GM21825 (cell line): ENCODE measurements around the gene PLS3.

ENCODE experiments used
- ATAC-seq: cut with Tn5 transposase; IDR thresholded peaks from one replicate; pipeline ENCODE4 v1.9.1; 2021; ENCODE audit warnings: mild to moderate bottlenecking, moderate library complexity; ENCODE audit not compliant: unreplicated experiment

The PLS3 gene

GRCh38 chrX:115564243-115564642 lies 3.3 kb downstream of the PLS3 start:
- ATAC-seq, result no peak

- ATAC-seq, result no peak
Observed at GRCh38 chrX:115565888-115566287, 4.9 kb downstream of the PLS3 start.

GRCh38 chrX:115571712-115572111 lies 10.7 kb downstream of the PLS3 start:
- no peak for ATAC-seq

GRCh38 chrX:115573185-115573584 lies 12.2 kb downstream of the PLS3 start:
- ATAC-seq, result no peak

- ATAC-seq, result no peak
Observed at GRCh38 chrX:115576676-115577075, 15.7 kb downstream of the PLS3 start.

GRCh38 chrX:115579327-115579726 lies 18.4 kb downstream of the PLS3 start:
- ATAC-seq, result no peak

- ATAC-seq, result no peak
Observed at GRCh38 chrX:115579786-115580294, 18.9 kb downstream of the PLS3 start.

GRCh38 chrX:115581759-115582615 lies 21.0 kb downstream of the PLS3 start:
- no peak for ATAC-seq

- no peak for ATAC-seq
Observed at GRCh38 chrX:115582616-115583495, 21.9 kb downstream of the PLS3 start.

- no peak for ATAC-seq
Observed at GRCh38 chrX:115583496-115584004, 22.6 kb downstream of the PLS3 start.

GRCh38 chrX:115584696-115585095 lies 23.7 kb downstream of the PLS3 start:
- no peak for ATAC-seq

- no peak for ATAC-seq
Observed at GRCh38 chrX:115588179-115588578, 27.2 kb downstream of the PLS3 start.

- ATAC-seq, result no peak
Observed at GRCh38 chrX:115589419-115589818, 28.4 kb downstream of the PLS3 start.

- ATAC-seq, result no peak
Observed at GRCh38 chrX:115591420-115591819, 30.4 kb downstream of the PLS3 start.

GRCh38 chrX:115591856-115592842 lies 31.2 kb downstream of the PLS3 start:
- no peak for ATAC-seq

GRCh38 chrX:115592997-115593734 lies 32.2 kb downstream of the PLS3 start:
- ATAC-seq, result no peak

- no peak for ATAC-seq
Observed at GRCh38 chrX:115595049-115595448, 34.1 kb downstream of the PLS3 start.

GRCh38 chrX:115598556-115598955 lies 37.6 kb downstream of the PLS3 start:
- ATAC-seq, result no peak

GRCh38 chrX:115602308-115602707 lies 41.3 kb downstream of the PLS3 start:
- ATAC-seq, result no peak
